ENCODE data around the gene SSX2IP. TPM values are rescaled to one million over a fixed set of nuclear protein-coding genes. Genes with fewer than 3 reads are reported as not detected.

The SSX2IP gene
- total RNA-seq, 4 donors from 2014 or later = 2.9 to 34.3 (median 19.2) TPM

Other genes with a start within 250 kb of the SSX2IP start
- 10 to 100 TPM; 27.8 to 72.9 (median 46.7) TPM for gene RPF1, start 211.2 kb downstream of the SSX2IP start, total RNA-seq
- 1 to 10 TPM in 1 of 4 donors, under 1 TPM in 2, not detected in 1; 0.26 to 3.5 (median 0.91) TPM for gene SPATA1, start 184.1 kb downstream of the SSX2IP start, total RNA-seq
- gene GNG5, start 183.9 kb downstream of the SSX2IP start, total RNA-seq = 10 to 100 TPM in 3 of 4 donors, 1 to 10 TPM in 1; 6.7 to 62.3 (median 29.1) TPM
- 10 to 100 TPM in 3 of 4 donors, 1 to 10 TPM in 1; 3.1 to 40.0 (median 17.4) TPM for gene CTBS, start 116.0 kb downstream of the SSX2IP start, total RNA-seq
- gene LPAR3, start 202.7 kb upstream of the SSX2IP start, total RNA-seq = 10 to 100 TPM in 2 of 4 donors, 1 to 10 TPM in 1, not detected in 1; 2.2 to 23.6 (median 13.5) TPM

Data from uterus (tissue), 4 donors.